CD4-positive, CD25-positive, alpha-beta regulatory T cell (primary cell): ENCODE results near the gene TMEM131. TPM values are rescaled to one million over a fixed set of nuclear protein-coding genes. Genes with fewer than 3 reads are reported as not detected.

Source experiments
- ATAC-seq, 2 donors: fragments of 150-1000 bp; cut with Tn5 transposase; one replicate each; pipeline ENCODE4 v1.10.0; 2021; ENCODE audit warnings: low read depth in 2 of 2, moderate number of reproducible peaks in 2 of 2, moderate library complexity in 1 of 2
- DNase-seq, 3 donors: peaks; one replicate each; pipeline versions ENCODE4 v3.0.0 to v3.0.0-alpha.2; 2012 to 2022; ENCODE audit warnings: mixed read lengths in 1 of 3
- H3K27ac ChIP-seq: one replicate; pipeline ENCODE4 v1.7.0; 2013; ENCODE audit warnings: mild to moderate bottlenecking, low read length; ENCODE audit not compliant: insufficient read depth, poor library complexity, severe bottlenecking
- H3K27me3 ChIP-seq: one replicate; pipeline ENCODE4 v1.7.0; 2013; ENCODE audit warnings: low read length; ENCODE audit not compliant: control insufficient read depth, insufficient read depth
- H3K36me3 ChIP-seq: one replicate; pipeline ENCODE4 v1.7.0; 2013; ENCODE audit warnings: mild to moderate bottlenecking, low read length, moderate library complexity; ENCODE audit not compliant: control insufficient read depth, insufficient read depth
- H3K4me1 ChIP-seq: 2 replicates; pipeline ENCODE4 v1.7.0; 2013; ENCODE audit warnings: mild to moderate bottlenecking, low read length; ENCODE audit not compliant: insufficient read depth, control insufficient read depth, poor library complexity, severe bottlenecking
- H3K4me3 ChIP-seq: one replicate; pipeline ENCODE4 v1.7.0; 2013; ENCODE audit warnings: low read depth, mild to moderate bottlenecking, low read length, moderate library complexity
- H3K9me3 ChIP-seq, 2 experiments: 1 replicate in 1 of 2; 2 replicates in 1 of 2; pipeline ENCODE4 v1.7.0; 2013; ENCODE audit warnings: low read length in 2 of 2, mild to moderate bottlenecking in 1 of 2, moderate library complexity in 1 of 2; ENCODE audit not compliant: control insufficient read depth in 2 of 2
- H3K27ac Mint-ChIP-seq, 3 donors: one replicate each; pipeline ENCODE4 v1.8.0; 2020 to 2022; ENCODE audit warnings: mild to moderate bottlenecking in 3 of 3, mixed read lengths in 3 of 3, moderate library complexity in 2 of 3
- H3K27me3 Mint-ChIP-seq: one replicate; pipeline ENCODE4 v1.8.0; 2022; ENCODE audit warnings: mild to moderate bottlenecking, mixed read lengths
- H3K36me3 Mint-ChIP-seq: one replicate; pipeline ENCODE4 v1.8.0; 2020; ENCODE audit warnings: mixed read lengths
- H3K4me1 Mint-ChIP-seq, 4 donors: one replicate each; pipeline ENCODE4 v1.8.0; 2020 to 2022; ENCODE audit warnings: mixed read lengths in 4 of 4, mild to moderate bottlenecking in 1 of 4
- H3K4me3 Mint-ChIP-seq, 4 donors: one replicate each; pipeline ENCODE4 v1.8.0; 2020 to 2022; ENCODE audit warnings: mild to moderate bottlenecking in 4 of 4, mixed read lengths in 4 of 4, moderate library complexity in 3 of 4
- H3K9me3 Mint-ChIP-seq, 7 donors: one replicate each; pipeline ENCODE4 v1.8.0; 2020 to 2022; ENCODE audit warnings: mixed read lengths in 7 of 7, mild to moderate bottlenecking in 3 of 7, moderate library complexity in 2 of 7
- polyA plus RNA-seq, 4 donors: library from polyadenylated mRNA; unstranded; fragments of 300-500 nt; fragmentation: Illumina TruSeq; gene quantifications; one replicate each; pipeline ENCODE4 v1.2.3, GENCODE V29; 2021
- total RNA-seq: library from RNA; stranded (reverse); gene quantifications from one replicate; pipeline ENCODE4 v1.2.3, GENCODE V29; 2022

The TMEM131 gene
- total and polyA plus RNA-seq, 5 donors from 2014 or later: 6.7 to 34.1 (median 8.0) TPM

DNA sequence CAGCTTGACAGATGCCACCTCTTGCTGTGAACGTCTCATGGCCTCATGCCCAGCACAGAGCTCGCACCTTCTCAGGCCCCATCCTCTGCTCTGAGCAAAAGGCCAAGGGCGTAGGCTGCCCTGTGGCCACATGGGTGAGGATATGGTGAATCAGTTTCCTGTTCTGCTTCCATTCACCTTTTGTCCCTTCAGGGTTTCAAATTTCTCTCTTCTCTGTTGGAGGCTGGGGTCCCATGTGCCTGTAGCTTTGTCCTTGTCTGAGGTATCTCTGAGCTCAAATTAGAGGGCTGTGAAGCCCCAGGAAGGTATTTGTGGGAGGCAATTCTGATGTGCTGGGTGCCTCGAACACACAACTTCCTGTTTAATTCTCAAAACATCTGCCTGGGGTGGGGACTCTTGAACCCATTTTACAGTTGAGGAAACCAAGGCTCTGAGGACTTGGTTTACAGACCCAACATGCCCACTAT lies 253.3 kb downstream of the TMEM131 start:
- Histone ChIP-seq H3K27ac (peak overlapping the region; percentile 53), H3K27me3 (no peaks in the 10 kb centered on the region), H3K9me3 (no peaks in the 10 kb centered on the region), H3K4me1 (peaks cover 36% of the 10 kb centered on the region), H3K4me3 (no peak overlapping the region), H3K36me3 (peaks cover 17% of the 10 kb centered on the region)
- Mint-ChIP-seq H3K27me3 (no peaks in the 10 kb centered on the region), H3K4me3 (peak overlapping the region in 3 of 4 donors; percentile 4 to 67 (median 66)), H3K36me3 (peaks cover 32% of the 10 kb centered on the region), H3K9me3 (no peaks in the 10 kb centered on the region), H3K27ac (peak overlapping the region; percentile 58 to 89 (median 89)), H3K4me1 (peaks cover 44 to 72% (median 56%) of the 10 kb centered on the region in 4 donors)
- DNase-seq: peak in 1 of 3 donors; percentile 54
- ATAC-seq: peak; percentile 21 to 36

DNA sequence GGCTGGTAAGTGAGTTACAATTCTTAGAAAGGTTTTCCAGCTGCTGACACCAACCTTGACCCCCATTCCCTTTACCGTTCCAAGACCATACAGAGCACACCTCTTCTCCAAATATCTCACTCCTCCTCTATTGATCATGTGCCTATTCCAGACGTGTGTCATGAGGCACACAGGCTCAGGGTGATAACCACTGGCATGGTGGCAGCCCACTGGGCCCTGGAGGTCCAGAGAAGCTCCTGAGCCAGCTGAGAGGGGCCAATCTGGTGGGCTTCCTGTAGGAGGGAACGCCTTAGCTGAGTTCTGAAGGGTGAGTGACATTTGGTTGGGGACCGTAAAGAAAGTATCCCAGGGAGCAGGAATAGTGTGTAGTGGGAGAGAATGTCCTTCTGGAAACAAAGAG lies 254.1 kb downstream of the TMEM131 start:
- DNase-seq (no peak), ATAC-seq (no peak)
- Histone ChIP-seq H3K27ac (no peak overlapping the region), H3K9me3 (no peaks in the 10 kb centered on the region), H3K27me3 (no peaks in the 10 kb centered on the region), H3K4me1 (peaks cover 36% of the 10 kb centered on the region), H3K4me3 (no peak overlapping the region), H3K36me3 (peaks cover 24% of the 10 kb centered on the region)
- H3K9me3 Mint-ChIP-seq: no peaks in the 10 kb centered on the region
- peak overlapping the region; percentile 38 to 89 (median 88) for H3K27ac Mint-ChIP-seq
- no peaks in the 10 kb centered on the region for H3K27me3 Mint-ChIP-seq
- H3K36me3 Mint-ChIP-seq: peaks cover 39% of the 10 kb centered on the region
- H3K4me3 Mint-ChIP-seq: peak overlapping the region in 3 of 4 donors; percentile 49 to 67 (median 66)
- H3K4me1 Mint-ChIP-seq: peaks cover 40 to 64% (median 53%) of the 10 kb centered on the region in 4 donors

DNA sequence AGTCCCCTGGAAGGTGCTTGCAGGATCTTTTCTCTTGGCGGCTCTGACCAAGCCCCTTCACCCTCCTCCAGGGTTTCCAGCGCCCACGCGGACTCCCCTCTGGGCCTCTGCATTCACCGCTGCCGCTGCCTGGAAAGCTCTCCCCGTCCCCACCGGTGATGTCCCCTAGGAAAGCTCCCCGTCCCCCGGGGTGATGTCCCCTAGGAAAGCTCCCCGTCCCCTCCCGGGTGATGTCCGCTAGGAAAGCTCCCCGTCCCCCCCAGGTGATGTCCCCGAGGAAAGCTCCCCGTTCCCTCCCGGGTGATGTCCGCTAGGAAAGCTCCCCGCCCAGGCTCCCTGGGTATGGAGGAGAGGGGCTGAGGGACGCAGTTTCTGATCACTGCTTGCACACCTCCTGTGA lies 254.5 kb downstream of the TMEM131 start:
- peaks cover 36% of the 10 kb centered on the region for H3K4me1 ChIP-seq
- no peaks in the 10 kb centered on the region for H3K27me3 ChIP-seq
- H3K4me3 Mint-ChIP-seq: no peak overlapping the region
- DNase-seq: no peak
- no peaks in the 10 kb centered on the region for H3K9me3 Mint-ChIP-seq
- H3K36me3 ChIP-seq: peaks cover 28% of the 10 kb centered on the region
- H3K9me3 ChIP-seq: no peaks in the 10 kb centered on the region
- H3K36me3 Mint-ChIP-seq: peaks cover 42% of the 10 kb centered on the region
- H3K27me3 Mint-ChIP-seq: no peaks in the 10 kb centered on the region
- no peak overlapping the region for H3K4me3 ChIP-seq
- H3K27ac ChIP-seq: no peak overlapping the region
- no peak for ATAC-seq
- H3K27ac Mint-ChIP-seq: peak overlapping the region; percentile 29 to 89 (median 88)
- peaks cover 37 to 62% (median 51%) of the 10 kb centered on the region in 4 donors for H3K4me1 Mint-ChIP-seq

DNA sequence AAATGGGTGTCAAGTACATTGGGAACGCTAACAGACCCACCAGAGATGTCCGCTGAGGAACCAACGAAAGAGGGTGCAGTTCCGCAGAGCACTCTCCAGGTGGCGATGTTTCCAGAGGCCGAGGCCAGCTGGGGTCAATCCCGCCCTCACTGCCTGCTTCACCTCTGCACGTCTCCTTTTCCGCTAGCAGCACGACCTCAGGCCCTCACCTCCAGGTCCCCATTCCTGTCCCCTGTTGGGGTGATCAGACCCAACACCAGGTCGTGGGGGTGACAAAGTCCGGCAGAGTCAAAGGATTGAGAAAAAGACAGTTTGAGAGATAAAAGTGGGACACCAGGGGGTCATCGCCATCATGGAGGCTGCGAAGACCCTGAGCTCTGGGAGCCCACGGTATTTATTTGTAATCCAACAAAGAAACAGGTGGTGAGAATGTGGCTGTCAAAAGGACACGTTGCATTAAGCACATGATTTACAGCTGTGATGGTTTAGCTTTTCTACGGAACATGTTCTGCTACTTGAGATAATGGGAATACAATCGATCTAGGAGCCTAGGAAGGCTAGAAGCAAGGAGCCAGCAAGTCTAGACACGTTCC lies 255.1 kb downstream of the TMEM131 start:
- Histone ChIP-seq H3K27me3 (no peaks in the 10 kb centered on the region), H3K27ac (no peak overlapping the region), H3K36me3 (peaks cover 33% of the 10 kb centered on the region), H3K4me1 (peaks cover 31% of the 10 kb centered on the region), H3K9me3 (no peaks in the 10 kb centered on the region), H3K4me3 (no peak overlapping the region)
- Mint-ChIP-seq H3K36me3 (peaks cover 44% of the 10 kb centered on the region), H3K9me3 (no peaks in the 10 kb centered on the region), H3K4me3 (no peak overlapping the region), H3K27ac (peak overlapping the region in 2 of 3 donors; percentile 32 to 71), H3K4me1 (peaks cover 33 to 59% (median 47%) of the 10 kb centered on the region in 4 donors), H3K27me3 (no peaks in the 10 kb centered on the region)
- no peak for ATAC-seq
- DNase-seq: peak in 1 of 3 donors; percentile 30

DNA sequence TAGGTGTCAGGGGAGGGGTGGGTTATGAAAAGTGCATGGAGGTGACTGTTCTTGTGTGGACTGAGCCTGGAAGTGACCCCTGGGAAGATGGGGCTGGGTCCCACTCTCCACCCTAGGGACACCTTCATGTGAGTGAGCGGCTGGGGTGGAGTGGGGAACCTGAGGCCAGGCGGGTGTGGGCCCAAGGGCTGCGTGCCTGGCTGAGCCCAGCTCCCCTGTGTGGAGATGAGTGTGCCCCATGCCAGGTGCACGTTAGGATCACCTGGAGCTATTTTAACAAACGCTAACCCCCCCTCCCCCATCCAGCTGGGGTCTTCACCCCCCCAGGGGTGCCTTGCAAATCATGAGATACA lies 255.9 kb downstream of the TMEM131 start:
- peaks cover 23% of the 10 kb centered on the region for H3K4me1 ChIP-seq
- H3K9me3 ChIP-seq: no peaks in the 10 kb centered on the region
- Mint-ChIP-seq H3K9me3 (no peaks in the 10 kb centered on the region), H3K4me3 (no peak overlapping the region), H3K36me3 (peaks cover 44% of the 10 kb centered on the region), H3K27me3 (no peaks in the 10 kb centered on the region), H3K27ac (peak overlapping the region in 1 of 3 donors; percentile 32), H3K4me1 (peaks cover 28 to 53% (median 40%) of the 10 kb centered on the region in 4 donors)
- no peak for DNase-seq
- no peak overlapping the region for H3K4me3 ChIP-seq
- no peak overlapping the region for H3K27ac ChIP-seq
- ATAC-seq: no peak
- H3K27me3 ChIP-seq: no peaks in the 10 kb centered on the region
- H3K36me3 ChIP-seq: peaks cover 38% of the 10 kb centered on the region

DNA sequence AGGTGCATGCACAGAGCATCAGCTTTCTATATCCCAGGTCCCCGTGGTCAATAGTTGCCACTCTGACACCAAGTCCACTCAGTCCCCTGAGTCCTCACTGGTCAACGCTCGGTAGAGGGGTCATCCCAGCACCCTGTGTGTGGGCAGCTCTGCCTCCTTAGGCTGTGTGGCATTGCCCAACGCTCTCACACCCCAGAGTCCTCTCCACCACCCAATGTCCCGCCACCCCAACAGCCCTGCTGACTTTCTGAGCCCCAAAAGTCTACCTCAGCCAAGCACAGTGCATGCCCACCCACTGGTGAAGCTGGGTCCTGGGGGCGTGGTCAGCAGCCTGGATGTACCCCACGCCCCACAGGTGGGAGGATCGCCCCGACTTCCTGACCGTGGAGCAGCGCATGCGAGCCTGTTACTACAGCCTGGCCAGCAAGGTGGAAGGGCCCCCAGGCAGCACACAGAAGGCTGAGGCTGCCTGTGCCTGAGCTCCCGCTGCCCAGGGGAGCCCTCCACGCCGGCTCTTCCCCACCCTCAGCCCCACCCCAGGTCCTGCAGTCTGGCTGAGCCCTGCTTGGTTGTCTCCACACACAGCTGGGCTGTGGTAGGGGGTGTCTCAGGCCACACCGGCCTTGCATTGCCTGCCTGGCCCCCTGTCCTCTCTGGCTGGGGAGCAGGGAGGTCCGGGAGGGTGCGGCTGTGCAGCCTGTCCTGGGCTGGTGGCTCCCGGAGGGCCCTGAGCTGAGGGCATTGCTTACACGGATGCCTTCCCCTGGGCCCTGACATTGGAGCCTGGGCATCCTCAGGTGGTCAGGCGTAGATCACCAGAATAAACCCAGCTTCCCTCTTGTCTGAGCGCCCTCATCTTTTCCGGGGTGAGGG lies 256.5 kb downstream of the TMEM131 start:
- Histone ChIP-seq H3K9me3 (no peaks in the 10 kb centered on the region), H3K36me3 (peaks cover 44% of the 10 kb centered on the region), H3K27me3 (no peaks in the 10 kb centered on the region), H3K27ac (no peak overlapping the region), H3K4me3 (no peak overlapping the region), H3K4me1 (peaks cover 22% of the 10 kb centered on the region)
- DNase-seq (no peak), ATAC-seq (no peak)
- H3K36me3 Mint-ChIP-seq: peaks cover 42% of the 10 kb centered on the region
- H3K4me3 Mint-ChIP-seq: peak overlapping the region in 1 of 4 donors; percentile 75
- peak overlapping the region; percentile 21 to 87 (median 67) for H3K27ac Mint-ChIP-seq
- no peaks in the 10 kb centered on the region for H3K27me3 Mint-ChIP-seq
- H3K4me1 Mint-ChIP-seq: peaks cover 28 to 50% (median 36%) of the 10 kb centered on the region in 4 donors
- no peaks in the 10 kb centered on the region for H3K9me3 Mint-ChIP-seq

DNA sequence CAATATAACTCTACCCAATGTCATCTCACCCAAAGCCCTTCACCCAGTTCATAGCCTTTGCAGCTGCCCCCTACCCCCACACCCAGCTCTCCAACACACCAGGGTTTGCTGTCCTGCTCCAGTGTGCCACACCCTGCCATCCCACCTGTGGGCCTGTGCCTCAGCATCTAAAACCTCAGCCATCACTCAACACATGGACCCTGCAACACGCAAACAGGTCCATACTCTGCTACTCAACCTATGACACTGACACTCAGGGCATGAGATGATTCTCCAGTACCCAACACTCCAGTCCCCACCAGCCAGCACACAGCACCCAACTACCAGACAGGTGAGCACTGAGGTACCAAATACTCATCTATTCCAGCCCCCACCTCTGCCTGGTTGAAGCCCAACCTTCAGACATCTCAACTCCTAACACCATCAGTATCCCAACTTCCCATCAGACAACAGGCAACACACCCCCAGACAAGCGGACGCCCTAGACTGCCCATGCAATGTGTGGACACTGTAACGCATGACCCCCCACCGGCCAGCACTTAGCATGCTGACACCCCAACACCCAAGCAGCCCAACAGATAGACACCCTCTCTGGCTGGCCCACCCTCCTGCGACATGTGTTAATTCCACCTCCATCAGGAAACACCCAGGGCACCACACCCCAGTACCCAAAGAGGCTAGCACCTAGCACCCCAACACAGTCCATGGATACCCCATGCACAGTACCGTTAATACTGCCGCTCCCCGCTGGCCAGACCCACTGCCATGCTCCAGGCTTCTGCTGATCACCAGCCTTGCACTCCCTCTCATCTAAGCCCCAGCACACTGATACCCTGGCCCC lies 257.3 kb downstream of the TMEM131 start:
- no peak for DNase-seq
- peaks cover 22% of the 10 kb centered on the region for H3K4me1 ChIP-seq
- no peak overlapping the region for H3K4me3 ChIP-seq
- H3K36me3 ChIP-seq: peaks cover 53% of the 10 kb centered on the region
- H3K9me3 ChIP-seq: no peaks in the 10 kb centered on the region
- H3K27ac ChIP-seq: no peak overlapping the region
- peaks cover 22 to 41% (median 29%) of the 10 kb centered on the region in 4 donors for H3K4me1 Mint-ChIP-seq
- H3K27ac Mint-ChIP-seq: peak overlapping the region; percentile 67 to 87 (median 67)
- H3K27me3 Mint-ChIP-seq: no peaks in the 10 kb centered on the region
- H3K36me3 Mint-ChIP-seq: peaks cover 35% of the 10 kb centered on the region
- H3K27me3 ChIP-seq: no peaks in the 10 kb centered on the region
- H3K9me3 Mint-ChIP-seq: no peaks in the 10 kb centered on the region
- ATAC-seq: no peak
- peak overlapping the region in 1 of 4 donors; percentile 75 for H3K4me3 Mint-ChIP-seq
